CD14-positive monocyte (primary cell): Measurements from ENCODE around the gene MAPK4. TPM values are rescaled to one million over a fixed set of nuclear protein-coding genes. Genes with fewer than 3 reads are reported as not detected.
"Not testable (repeated sequence)": the region's sequence is repeated elsewhere in the genome, so short reads cannot be mapped to it uniquely, and the experiment has no call there.

Experiments used
- DNase-seq, 3 donors: peaks; one replicate each; pipeline ENCODE4 v3.0.0-alpha.2; 2011 to 2022
- H2AFZ ChIP-seq: 2 replicates; pipeline ENCODE4 v1.6.0; 2012; ENCODE audit warnings: mild to moderate bottlenecking, low read depth, low read length, inconsistent platforms; ENCODE audit not compliant: insufficient read depth, poor library complexity, severe bottlenecking
- H3K27ac ChIP-seq, 2 donors: 1 replicate in 1 of 2; 2 replicates in 1 of 2; pipeline ENCODE4 v1.5.1; 2012 to 2013; ENCODE audit warnings: low read length in 2 of 2, control low read depth in 1 of 2, inconsistent platforms in 1 of 2, low read depth in 1 of 2, mild to moderate bottlenecking in 1 of 2
- H3K27me3 ChIP-seq, 2 donors: one replicate each; pipeline versions ENCODE4 v1.6.0 to v1.6.1; 2011 to 2013; ENCODE audit warnings: low read length in 2 of 2; ENCODE audit not compliant: control insufficient read depth in 2 of 2, insufficient read depth in 2 of 2
- H3K36me3 ChIP-seq, 2 donors: replicated peaks in 1 of 2; 1 replicate in 1 of 2; 2 replicates in 1 of 2; pipeline versions ENCODE4 v1.5.1 to v1.6.1; 2012 to 2013; ENCODE audit warnings: low read length in 2 of 2, control low read depth in 1 of 2, inconsistent platforms in 1 of 2, mild to moderate bottlenecking in 1 of 2; ENCODE audit not compliant: insufficient read depth in 2 of 2, control insufficient read depth in 1 of 2
- H3K4me1 ChIP-seq, 2 donors: 1 replicate in 1 of 2; 2 replicates in 1 of 2; pipeline versions ENCODE4 v1.5.1 to v1.6.1; 2012 to 2013; ENCODE audit warnings: low read length in 2 of 2, control low read depth in 1 of 2, inconsistent platforms in 1 of 2, mild to moderate bottlenecking in 1 of 2, moderate library complexity in 1 of 2; ENCODE audit not compliant: insufficient read depth in 2 of 2, control insufficient read depth in 1 of 2
- H3K4me2 ChIP-seq: replicated peaks from 2 replicates; pipeline ENCODE3; 2012; ENCODE audit warnings: low read length, moderate library complexity, mild to moderate bottlenecking; ENCODE audit not compliant: poor library complexity, severe bottlenecking; ENCODE audit errors: extremely low read depth
- H3K4me3 ChIP-seq, 3 experiments: fragments of 200-600 bp in 1 of 3; sonication (generic) in 1 of 3; replicated peaks in 1 of 3; 1 replicate in 2 of 3; 2 replicates in 1 of 3; pipeline ENCODE4 v1.5.1; 2011 to 2013; ENCODE audit warnings: low read length in 3 of 3, mild to moderate bottlenecking in 3 of 3, control low read depth in 2 of 3, low read depth in 2 of 3, inconsistent platforms in 1 of 3, moderate library complexity in 1 of 3
- H3K79me2 ChIP-seq: 2 replicates; pipeline ENCODE4 v1.6.0; 2012; ENCODE audit warnings: mild to moderate bottlenecking, control low read depth, inconsistent platforms, low read length, moderate library complexity; ENCODE audit not compliant: insufficient read depth
- H3K9ac ChIP-seq: 2 replicates; pipeline ENCODE4 v1.6.0; 2017; ENCODE audit warnings: low read length, mild to moderate bottlenecking; ENCODE audit not compliant: insufficient read depth, poor library complexity, severe bottlenecking
- H3K9me3 ChIP-seq, 2 donors: replicated peaks in 1 of 2; 1 replicate in 1 of 2; 2 replicates in 1 of 2; pipeline versions ENCODE4 v1.5.1 to v1.6.1; 2012 to 2013; ENCODE audit warnings: low read length in 2 of 2, control low read depth in 1 of 2; ENCODE audit not compliant: control insufficient read depth in 1 of 2, insufficient read depth in 1 of 2
- H4K20me1 ChIP-seq: 2 replicates; pipeline ENCODE4 v1.6.0; 2012; ENCODE audit warnings: mild to moderate bottlenecking, low read length, control low read depth, moderate library complexity; ENCODE audit not compliant: insufficient read depth
- H3K27ac Mint-ChIP-seq, 7 donors: one replicate each; pipeline ENCODE4 v1.8.0; 2020; ENCODE audit warnings: mild to moderate bottlenecking in 7 of 7, mixed read lengths in 7 of 7, moderate library complexity in 6 of 7, inconsistent platforms in 2 of 7
- H3K27me3 Mint-ChIP-seq, 3 donors: one replicate each; pipeline ENCODE4 v1.8.0; 2021 to 2022; ENCODE audit warnings: low read depth in 3 of 3, mild to moderate bottlenecking in 3 of 3, mixed read lengths in 3 of 3, moderate library complexity in 3 of 3, inconsistent platforms in 1 of 3
- H3K36me3 Mint-ChIP-seq, 2 donors: one replicate each; pipeline ENCODE4 v1.8.0; 2020; ENCODE audit warnings: mixed read lengths in 2 of 2, inconsistent platforms in 1 of 2, mild to moderate bottlenecking in 1 of 2
- H3K4me1 Mint-ChIP-seq: one replicate; pipeline ENCODE4 v1.8.0; 2020; ENCODE audit warnings: mild to moderate bottlenecking, mixed read lengths
- H3K4me3 Mint-ChIP-seq, 2 donors: one replicate each; pipeline ENCODE4 v1.8.0; 2020; ENCODE audit warnings: mild to moderate bottlenecking in 2 of 2, mixed read lengths in 2 of 2, moderate library complexity in 1 of 2
- H3K9me3 Mint-ChIP-seq, 7 donors: one replicate each; pipeline ENCODE4 v1.8.0; 2020 to 2022; ENCODE audit warnings: mixed read lengths in 7 of 7, mild to moderate bottlenecking in 6 of 7, moderate library complexity in 6 of 7, inconsistent platforms in 2 of 7
- WGBS: methylation state at CpG from one replicate; pipeline ENCODE4 v1.1.5; 2013; ENCODE audit warnings: missing lambda C conversion rate; ENCODE audit not compliant: insufficient coverage; 5-methylcytosine and 5-hydroxymethylcytosine counted together
- intact Hi-C, 2 donors: fragments of 100-400 bp; cut with micrococcal nuclease; formaldehyde crosslinking; loops; one replicate each; pipeline versions ENCODE4 v1.15.0 to v1.15.1; 2023
- polyA minus RNA-seq: library from RNA; depleted of rRNA, polyadenylated mRNA; stranded (reverse); fragments of >200 nt; gene quantifications from 2 replicates; pipeline ENCODE4 v1.2.3, GENCODE V29; 2012
- polyA plus RNA-seq, 3 donors: library from polyadenylated mRNA; depleted of rRNA in 1 of 3; unstranded in 2 of 3; stranded (reverse) in 1 of 3; fragments of 300-500 nt in 2 of 3; fragments of >200 nt in 1 of 3; fragmentation: Illumina TruSeq in 2 of 3; gene quantifications; 1 replicate in 2 of 3; 2 replicates in 1 of 3; pipeline ENCODE4 v1.2.3, GENCODE V29; 2012 to 2021
- total RNA-seq, 12 experiments: library from RNA in 1 of 12; stranded (reverse) in 1 of 12; fragments of 120-200 nt in 1 of 12; gene quantifications; one replicate each; pipeline ENCODE4 v1.2.4 and lab custom pipeline; 2013 to 2026; ENCODE audit warnings: mixed read lengths in 6 of 12, inconsistent platforms in 1 of 12
- TF ChIP-seq, protein P1 (sequence below): fragments of 200-600 bp; IDR thresholded peaks from one replicate; pipeline ENCODE4 v1.8.0; 2022; ENCODE audit warnings: antibody characterized with exemption, mild to moderate bottlenecking

Gene MAPK4
- 0.17 TPM for total RNA-seq (2013)
- polyA plus RNA-seq (not detected), polyA minus RNA-seq (0.14 TPM in 1 of 2 replicates, not detected in the other), total RNA-seq (lab: John Stamatoyannopoulos, UW) (0 to 5.7 (median 0.08) reads per million in 11 experiments)

GRCh38 chr18:50559752-50560680 lies at the start of gene MAPK4:
Gene MAPK4, plus strand, starts transcription at chr18:50560087. Its CDS starts 103,872 bp downstream, at chr18:50663959.
- intact Hi-C loops, result no loop called here
- H3K36me3 ChIP-seq, result no peaks in the 10 kb centered on the region
- H3K27ac ChIP-seq, result no peak within 1 kb of the TSS
- H3K9me3 Mint-ChIP-seq, result peaks cover 3 to 28% (median 17%) of the 10 kb centered on the region in 7 donors
- H3K4me3 ChIP-seq, result no peak within 1 kb of the TSS
- H3K4me3 Mint-ChIP-seq, result peak within 1 kb of the TSS; percentile 51 to 75
- no peaks in the 10 kb centered on the region for H3K36me3 Mint-ChIP-seq
- H3K4me2 ChIP-seq, result peak within 1 kb of the TSS; percentile 20
- no peak for DNase-seq
- H3K4me1 ChIP-seq, result no peaks in the 10 kb centered on the region
- H3K9me3 ChIP-seq, result peaks cover 4 to 23% of the 10 kb centered on the region in 2 donors
- H4K20me1 ChIP-seq, result no peaks in the 10 kb centered on the region
- H3K4me1 Mint-ChIP-seq, result no peaks in the 10 kb centered on the region
- H3K27ac Mint-ChIP-seq, result no peak within 1 kb of the TSS
- no peak within 1 kb of the TSS for H2AFZ ChIP-seq
- under 1% methylated on average over 88 of the region's 109 CpGs for WGBS
- no peak within 1 kb of the TSS for H3K9ac ChIP-seq
- peaks cover 61 to 74% (median 72%) of the 10 kb centered on the region in 3 donors for H3K27me3 Mint-ChIP-seq
- TF ChIP-seq, protein P1, sequence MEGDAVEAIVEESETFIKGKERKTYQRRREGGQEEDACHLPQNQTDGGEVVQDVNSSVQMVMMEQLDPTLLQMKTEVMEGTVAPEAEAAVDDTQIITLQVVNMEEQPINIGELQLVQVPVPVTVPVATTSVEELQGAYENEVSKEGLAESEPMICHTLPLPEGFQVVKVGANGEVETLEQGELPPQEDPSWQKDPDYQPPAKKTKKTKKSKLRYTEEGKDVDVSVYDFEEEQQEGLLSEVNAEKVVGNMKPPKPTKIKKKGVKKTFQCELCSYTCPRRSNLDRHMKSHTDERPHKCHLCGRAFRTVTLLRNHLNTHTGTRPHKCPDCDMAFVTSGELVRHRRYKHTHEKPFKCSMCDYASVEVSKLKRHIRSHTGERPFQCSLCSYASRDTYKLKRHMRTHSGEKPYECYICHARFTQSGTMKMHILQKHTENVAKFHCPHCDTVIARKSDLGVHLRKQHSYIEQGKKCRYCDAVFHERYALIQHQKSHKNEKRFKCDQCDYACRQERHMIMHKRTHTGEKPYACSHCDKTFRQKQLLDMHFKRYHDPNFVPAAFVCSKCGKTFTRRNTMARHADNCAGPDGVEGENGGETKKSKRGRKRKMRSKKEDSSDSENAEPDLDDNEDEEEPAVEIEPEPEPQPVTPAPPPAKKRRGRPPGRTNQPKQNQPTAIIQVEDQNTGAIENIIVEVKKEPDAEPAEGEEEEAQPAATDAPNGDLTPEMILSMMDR, result no peak
- peaks cover 52 to 84% of the 10 kb centered on the region in 2 donors for H3K27me3 ChIP-seq
- H3K79me2 ChIP-seq, result no peaks in the 10 kb centered on the region

DNA sequence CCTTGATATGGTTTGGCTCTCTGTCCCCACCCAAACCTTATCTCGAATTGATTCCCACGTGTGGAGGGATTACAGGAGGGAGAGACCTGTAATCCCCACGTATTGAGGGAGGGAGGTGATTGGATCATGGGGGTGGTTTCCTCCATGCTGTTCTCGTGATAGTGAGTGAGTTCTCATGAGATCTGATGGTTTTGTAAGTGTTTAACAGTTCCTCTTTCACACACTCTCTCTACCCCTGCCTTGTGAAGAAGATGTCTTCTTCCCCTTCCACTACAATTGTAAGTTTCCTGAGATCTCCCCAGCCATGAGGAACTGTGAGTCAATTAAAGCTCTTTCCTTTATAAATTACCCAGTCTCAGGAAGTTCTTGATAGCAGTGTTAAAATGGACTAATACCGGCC lies 42.6 kb upstream of the MAPK4 start:
- H3K4me2 ChIP-seq, H3K4me3 ChIP-seq, H3K4me1 ChIP-seq, H3K79me2 ChIP-seq, H2AFZ ChIP-seq, H3K9ac ChIP-seq, H3K27me3 Mint-ChIP-seq, H3K36me3 ChIP-seq, H3K36me3 Mint-ChIP-seq, H4K20me1 ChIP-seq, H3K27ac Mint-ChIP-seq, H3K27ac ChIP-seq, DNase-seq, intact Hi-C loops, H3K9me3 ChIP-seq, H3K27me3 ChIP-seq, H3K4me3 Mint-ChIP-seq, H3K9me3 Mint-ChIP-seq, H3K4me1 Mint-ChIP-seq: not testable (repeated sequence)
- WGBS, result no CpG with 5 or more reads among the region's 5 CpGs
